NCI-H1105 (cell line): ENCODE data around the gene ABCA5.
"Not testable (repeated sequence)": the region's sequence is repeated elsewhere in the genome, so short reads cannot be mapped to it uniquely, and the experiment has no call there.

Experiments used
- DNase-seq: peaks from one replicate; lab custom pipeline; 2025; lab: John Stamatoyannopoulos, UW

ABCA5 gene

GRCh38 chr17:69331756-69332155, 4.8 kb upstream of the ABCA5 start:
- no peak for DNase-seq

GRCh38 chr17:69326377-69327059, 415 bp downstream of the ABCA5 start:
- no peak for DNase-seq

- DNase-seq, result no peak
Observed at GRCh38 chr17:69325518-69326376, 1.2 kb downstream of the ABCA5 start.

- DNase-seq, result no peak
Observed at GRCh38 chr17:69323806-69324205, 3.1 kb downstream of the ABCA5 start.

- no peak for DNase-seq
Observed at GRCh38 chr17:69320908-69321238, 6.1 kb downstream of the ABCA5 start.

- DNase-seq, result no peak
Observed at GRCh38 chr17:69320210-69320907, 6.6 kb downstream of the ABCA5 start.

- no peak for DNase-seq
Observed at GRCh38 chr17:69317625-69318024, 9.3 kb downstream of the ABCA5 start.

- DNase-seq, result no peak
Observed at GRCh38 chr17:69314246-69315065, 12.5 kb downstream of the ABCA5 start.

- DNase-seq, result no peak
Observed at GRCh38 chr17:69305177-69305576, 21.8 kb downstream of the ABCA5 start.

- no peak for DNase-seq
Observed at GRCh38 chr17:69302682-69303081, 24.3 kb downstream of the ABCA5 start.

- no peak for DNase-seq
Observed at GRCh38 chr17:69300222-69300621, 26.7 kb downstream of the ABCA5 start.

- not testable (repeated sequence) for DNase-seq
Observed at GRCh38 chr17:69298120-69298722, 28.7 kb downstream of the ABCA5 start.

- no peak for DNase-seq
Observed at GRCh38 chr17:69287168-69287567, 39.8 kb downstream of the ABCA5 start.

GRCh38 chr17:69286257-69286656, 40.7 kb downstream of the ABCA5 start:
- DNase-seq, result no peak

GRCh38 chr17:69284646-69285045, 42.3 kb downstream of the ABCA5 start:
- DNase-seq, result no peak

- no peak for DNase-seq
Observed at GRCh38 chr17:69282002-69282401, 44.9 kb downstream of the ABCA5 start.

- DNase-seq, result not testable (repeated sequence)
Observed at GRCh38 chr17:69276279-69276678, 50.7 kb downstream of the ABCA5 start.

- DNase-seq, result no peak
Observed at GRCh38 chr17:69275751-69276150, 51.2 kb downstream of the ABCA5 start.

GRCh38 chr17:69271023-69271422, 55.9 kb downstream of the ABCA5 start:
- no peak for DNase-seq

GRCh38 chr17:69269131-69269998, 57.6 kb downstream of the ABCA5 start:
- DNase-seq, result no peak
